Liver (tissue), 4 donors: ENCODE measurements around the gene NIFK. TPM values are rescaled to one million over a fixed set of nuclear protein-coding genes. Genes with fewer than 3 reads are reported as not detected.

Experiments used
- polyA plus RNA-seq, 2 donors: library from polyadenylated mRNA; stranded (reverse) in 1 of 2; unstranded in 1 of 2; fragments of 200-250 nt in 1 of 2; fragments of >200 nt in 1 of 2; fragmentation: Nextera tagmentation in 1 of 2; extraction: Ambion mirVana in 1 of 2; gene quantifications; one replicate each; pipeline versions ENCODE4 v1.2.1 to v1.2.3, GENCODE V29; 2013 to 2015
- total RNA-seq, 2 donors: library from RNA; depleted of rRNA; stranded (reverse); fragments of >200 nt; gene quantifications; one replicate each; pipeline ENCODE4 v1.2.3, GENCODE V29; 2014
- donor health status: healthy.
- donor health status: healthy.
- donor health status: healthy.

NIFK gene
- total and polyA plus RNA-seq, 4 donors, result 13.4 to 25.6 (median 16.2) TPM

Other genes starting within 250 kb of the NIFK start
- not detected for gene RNU4ATAC, start 206.0 kb downstream of the NIFK start, total RNA-seq
- gene RNU4ATAC, start 206.0 kb downstream of the NIFK start, polyA plus RNA-seq, result 1 to 10 TPM in 1 of 2 donors, not detected in 1; 5.1 TPM
- gene CLASP1, start 87.4 kb downstream of the NIFK start, total RNA-seq, result 10 to 100 TPM; 31.3 to 50.0 TPM
- gene CLASP1, start 87.4 kb downstream of the NIFK start, polyA plus RNA-seq, result 10 to 100 TPM in 1 of 2 donors, 1 to 10 TPM in 1; 7.5 to 12.6 TPM
- gene TSN, start 18.8 kb upstream of the NIFK start, total RNA-seq, result 10 to 100 TPM; 18.3 to 30.6 TPM
- gene TSN, start 18.8 kb upstream of the NIFK start, polyA plus RNA-seq, result 10 to 100 TPM; 17.0 TPM